Stomach (tissue), 9 donors: ENCODE data around the gene TRPM3. TPM values are rescaled to one million over a fixed set of nuclear protein-coding genes. Genes with fewer than 3 reads are reported as not detected.
A peak's percentile ranks its signal among the peaks of the same experiment; 100 is the strongest.

Source experiments
- DNase-seq, 2 donors: peaks; one replicate each; pipeline versions ENCODE4 v3.0.0 to v3.0.0-alpha.2; 2013 to 2019
- H3K27ac ChIP-seq, 5 donors: fragments of 200-600 bp in 4 of 5; sonication (generic) in 4 of 5; one replicate each; pipeline ENCODE4 v1.5.1; 2013 to 2019; ENCODE audit warnings: mild to moderate bottlenecking in 1 of 5, moderate library complexity in 1 of 5
- H3K27me3 ChIP-seq, 3 donors: fragments of 200-600 bp; sonication (generic); one replicate each; pipeline ENCODE4 v1.5.1; 2017 to 2019; ENCODE audit warnings: mixed run types in 1 of 3
- H3K36me3 ChIP-seq, 4 donors: fragments of 200-600 bp; sonication (generic); 1 replicate in 3 of 4; 2 replicates in 1 of 4; pipeline ENCODE4 v1.5.1; 2016 to 2019
- H3K4me1 ChIP-seq, 4 donors: fragments of 200-600 bp; sonication (generic); one replicate each; pipeline ENCODE4 v1.5.1; 2016 to 2019
- H3K4me3 ChIP-seq, 4 donors: fragments of 200-600 bp; sonication (generic) in 3 of 4; one replicate each; pipeline ENCODE4 v1.5.1; 2016 to 2019; ENCODE audit warnings: mild to moderate bottlenecking in 1 of 4
- H3K9me3 ChIP-seq, 4 donors: fragments of 200-600 bp; sonication (generic); one replicate each; pipeline ENCODE4 v1.5.1; 2016 to 2019
- CTCF ChIP-seq, 7 experiments: fragments of 450-650 bp in 4 of 7; fragments of 200-600 bp in 3 of 7; sonication (generic) in 3 of 7; IDR thresholded peaks; one replicate each; pipeline ENCODE4 v1.5.1; 2016 to 2019; ENCODE audit warnings: antibody characterized with exemption in 7 of 7, control low read depth in 2 of 7, mild to moderate bottlenecking in 1 of 7
- EP300 ChIP-seq: sonication (generic); formaldehyde crosslinking; IDR thresholded peaks from one replicate; pipeline ENCODE4 v1.6.1; 2017; ENCODE audit warnings: antibody characterized with exemption
- POLR2A ChIP-seq, 4 donors: fragments of 450-650 bp; IDR thresholded peaks; one replicate each; pipeline ENCODE4 v1.6.1; 2016; ENCODE audit warnings: antibody characterized with exemption in 4 of 4, control low read depth in 2 of 4, mild to moderate bottlenecking in 1 of 4, moderate library complexity in 1 of 4
- POLR2AphosphoS5 ChIP-seq, 3 donors: sonication (generic); formaldehyde crosslinking; IDR thresholded peaks; one replicate each; pipeline ENCODE4 v1.6.1; 2016; ENCODE audit warnings: antibody characterized with exemption in 3 of 3
- WGBS, 5 donors: extraction: QIAGEN DNeasy Blood & Tissue Kit in 3 of 5; methylation state at CpG; one replicate each; pipeline versions ENCODE4 v1.1.5 to v1.1.7; 2013 to 2018; 5-methylcytosine and 5-hydroxymethylcytosine counted together
- intact Hi-C: fragments of 100-400 bp; cut with DNase I; formaldehyde crosslinking; loops from one replicate; pipeline ENCODE4 v1.15.1; 2023; ENCODE audit warnings: low total_unique reads
- polyA plus RNA-seq, 3 donors: library from polyadenylated mRNA; stranded (reverse); fragments of 200-250 nt; gene quantifications; one replicate each; pipeline ENCODE4 v1.2.3, GENCODE V29; 2013
- total RNA-seq, 5 donors: library from RNA; depleted of rRNA; stranded (reverse); fragments of >200 nt; gene quantifications; one replicate each; pipeline versions ENCODE4 v1.1.0 to v1.2.3, GENCODE V29; 2014 to 2016
- donor health status: healthy with polysubstance abuse.
- donor health status: Bipolar disorder and iron deficiency.
- donor health status: healthy.

TRPM3 gene
- total and polyA plus RNA-seq, 8 donors, result 0.03 to 6.2 (median 1.5) TPM

DNA sequence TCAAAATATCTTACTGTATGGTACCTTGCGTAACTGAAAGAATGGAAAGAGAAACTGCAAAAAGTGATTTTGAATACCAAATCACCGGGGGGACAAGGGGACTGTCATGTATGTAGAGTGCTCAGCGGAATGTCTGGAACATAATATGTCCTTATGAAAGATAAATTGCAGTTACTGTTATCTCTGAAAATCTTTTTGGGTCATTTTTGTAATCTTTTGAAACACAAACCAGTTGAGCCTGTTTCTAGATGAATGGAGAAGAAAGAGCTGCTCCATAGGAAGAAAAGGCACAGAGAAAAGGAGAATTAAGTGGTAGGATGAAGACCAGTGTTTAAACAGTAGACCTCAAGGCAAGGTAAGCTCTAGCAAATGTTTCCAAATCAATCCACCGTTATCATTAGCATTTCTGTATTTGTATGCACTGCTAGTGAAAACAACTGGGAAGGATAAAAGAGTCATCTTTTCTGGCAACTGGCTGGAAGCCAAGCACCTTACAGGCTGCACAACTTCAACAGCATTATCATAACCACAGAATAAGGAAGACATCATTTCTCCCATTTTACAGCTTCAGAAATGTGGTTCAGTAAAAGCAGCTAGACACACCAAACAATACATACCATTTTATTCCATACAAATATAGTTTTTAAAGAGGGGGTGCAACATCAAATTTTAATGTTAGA is 158.5 kb downstream of the TRPM3 start:
- no peak for DNase-seq
- 70 to 76% (median 71%) methylated on average over 4 of the region's 4 CpGs for WGBS, 5 donors
- no peaks in the 10 kb centered on the region for H3K36me3 ChIP-seq

GRCh38 chr9:70959366-70959765 is 162.1 kb downstream of the TRPM3 start:
- 82 to 92% (median 88%) methylated on average over 2 of the region's 2 CpGs for WGBS, 5 donors
- no peaks in the 10 kb centered on the region for H3K4me1 ChIP-seq
- no peak for DNase-seq
- H3K27ac ChIP-seq, result no peak overlapping the region
- intact Hi-C loops, result no loop called here
- H3K36me3 ChIP-seq, result no peaks in the 10 kb centered on the region
- H3K4me3 ChIP-seq, result no peak overlapping the region
- H3K9me3 ChIP-seq, result no peaks in the 10 kb centered on the region
- TF ChIP-seq POLR2A (IDR thresholded peaks at IDR 0.05) (no peak), CTCF (IDR thresholded peaks at IDR 0.05) (no peak), EP300 (no peak), POLR2AphosphoS5 (IDR thresholded peaks at IDR 0.05) (no peak)
- H3K27me3 ChIP-seq, result no peaks in the 10 kb centered on the region

More for the DNA sequence above, 158.5 kb downstream of the TRPM3 start:
- H3K27ac ChIP-seq, result no peak overlapping the region
- TF ChIP-seq POLR2AphosphoS5 (IDR thresholded peaks at IDR 0.05) (no peak), EP300 (no peak), POLR2A (IDR thresholded peaks at IDR 0.05) (no peak), CTCF (IDR thresholded peaks at IDR 0.05) (no peak)
- no peaks in the 10 kb centered on the region for H3K27me3 ChIP-seq
- H3K9me3 ChIP-seq, result no peaks in the 10 kb centered on the region
- H3K4me1 ChIP-seq, result no peaks in the 10 kb centered on the region
- intact Hi-C loops, result no loop called here
- H3K4me3 ChIP-seq, result no peak overlapping the region

DNA sequence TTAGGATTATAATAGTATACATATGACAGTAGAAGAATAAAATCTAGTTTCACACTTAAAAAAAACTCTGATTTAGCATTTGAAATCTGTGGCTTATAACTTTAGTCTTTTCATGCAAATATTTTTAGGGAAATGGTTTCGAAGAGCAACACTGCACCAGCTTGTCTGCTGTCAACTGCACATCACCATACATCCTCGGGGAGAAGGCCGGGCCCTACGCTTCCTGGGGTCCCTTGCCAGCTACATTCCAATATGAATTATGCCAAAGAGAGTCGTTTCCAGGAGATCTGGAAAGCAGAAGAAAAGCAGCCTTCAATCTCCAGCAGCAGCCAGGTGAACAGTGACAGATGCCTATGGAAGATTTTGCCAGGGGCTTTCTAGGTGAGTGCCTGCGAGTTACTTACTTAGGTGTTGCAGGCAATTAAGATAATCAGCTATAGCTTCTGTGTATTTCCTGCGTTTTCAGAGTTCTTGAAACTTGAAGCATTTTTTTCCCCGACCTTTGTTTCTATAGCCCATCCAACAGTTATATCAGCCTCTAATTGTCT is 166.8 kb downstream of the TRPM3 start:
- Histone ChIP-seq H3K4me3 (no peak overlapping the region), H3K36me3 (no peaks in the 10 kb centered on the region), H3K4me1 (no peaks in the 10 kb centered on the region), H3K9me3 (no peaks in the 10 kb centered on the region), H3K27ac (no peak overlapping the region), H3K27me3 (no peaks in the 10 kb centered on the region)
- TF ChIP-seq POLR2A (IDR thresholded peaks at IDR 0.05), result no peak
- intact Hi-C loops, result no loop called here
- DNase-seq, result no peak
- WGBS, 5 donors, result 74 to 81% (median 78%) methylated on average over 8 of the region's 8 CpGs

- peak in 1 of 2 donors; percentile 3 for DNase-seq
- no peaks in the 10 kb centered on the region for H3K9me3 ChIP-seq
- no peaks in the 10 kb centered on the region for H3K4me1 ChIP-seq
- H3K27ac ChIP-seq, result no peak overlapping the region
- WGBS, 5 donors, result 35 to 68% (median 57%) methylated on average over 1 of the region's 1 CpG
- H3K27me3 ChIP-seq, result no peaks in the 10 kb centered on the region
- intact Hi-C loops, result no loop called here
- no peak for TF ChIP-seq EP300
- no peak for TF ChIP-seq POLR2A (IDR thresholded peaks at IDR 0.05)
- TF ChIP-seq CTCF (IDR thresholded peaks at IDR 0.05), result no peak
- TF ChIP-seq POLR2AphosphoS5 (IDR thresholded peaks at IDR 0.05), result no peak
- no peaks in the 10 kb centered on the region for H3K36me3 ChIP-seq
- no peak overlapping the region for H3K4me3 ChIP-seq
These were observed 167.3 kb downstream of the TRPM3 start for GRCh38 chr9:70954126-70954525.
